Dermis blood vessel endothelial cell (primary cell): ENCODE results near the gene GNAI2. TPM values are rescaled to one million over a fixed set of nuclear protein-coding genes. Genes with fewer than 3 reads are reported as not detected.
"Not testable (repeated sequence)": the region's sequence is repeated elsewhere in the genome, so short reads cannot be mapped to it uniquely, and the experiment has no call there.

ENCODE experiments used
- DNase-seq: peaks from one replicate; pipeline ENCODE4 v3.0.0; 2010
- total RNA-seq: library from RNA; depleted of rRNA; stranded (reverse); fragments of >200 nt; gene quantifications from 2 replicates; pipeline ENCODE4 v1.2.3, GENCODE V29; 2014

Gene GNAI2
- total RNA-seq, 1 donor from 2014 or later: 624 TPM

- no peak for DNase-seq
Measured at GRCh38 chr3:50278880-50279224, 42.8 kb downstream of the GNAI2 start, which contains the start of gene LSMEM2. Gene LSMEM2, plus strand, starts transcription at chr3:50279087. Its CDS starts 27 bp downstream, at chr3:50279114.

- no peak for DNase-seq
Measured at GRCh38 chr3:50279255-50280016, 43.4 kb downstream of the GNAI2 start.

- DNase-seq: not testable (repeated sequence)
Measured at GRCh38 chr3:50284121-50284520, 48.1 kb downstream of the GNAI2 start.

GRCh38 chr3:50286322-50287227 lies 50.6 kb downstream of the GNAI2 start:
- DNase-seq: no peak

- DNase-seq: no peak
Measured at GRCh38 chr3:50287262-50287661, 51.3 kb downstream of the GNAI2 start.

GRCh38 chr3:50288387-50289007 lies 52.5 kb downstream of the GNAI2 start:
- DNase-seq: no peak

- no peak for DNase-seq
Measured at GRCh38 chr3:50289130-50289529, 53.1 kb downstream of the GNAI2 start.

GRCh38 chr3:50290161-50290641 lies 54.2 kb downstream of the GNAI2 start:
- no peak for DNase-seq

GRCh38 chr3:50292159-50293078 lies 56.4 kb downstream of the GNAI2 start, which contains the start of gene IFRD2:
Gene IFRD2, minus strand, starts transcription at chr3:50292429. Its CDS starts 155 bp downstream, at chr3:50292274.
- peak; percentile 99 for DNase-seq

GRCh38 chr3:50293079-50293801 lies 57.2 kb downstream of the GNAI2 start:
- no peak for DNase-seq

GRCh38 chr3:50294089-50294488 lies 58.1 kb downstream of the GNAI2 start:
- no peak for DNase-seq

GRCh38 chr3:50294492-50295403 lies 58.7 kb downstream of the GNAI2 start:
- no peak for DNase-seq

- DNase-seq: no peak
Measured at GRCh38 chr3:50295553-50296431, 59.8 kb downstream of the GNAI2 start.

- DNase-seq: no peak
Measured at GRCh38 chr3:50296721-50297383, 60.8 kb downstream of the GNAI2 start.

GRCh38 chr3:50297384-50297775 lies 61.4 kb downstream of the GNAI2 start:
- no peak for DNase-seq

GRCh38 chr3:50297896-50298725 lies 62.1 kb downstream of the GNAI2 start:
- no peak for DNase-seq
